Measurements from ENCODE around the gene NDUFB7.
"Not testable (repeated sequence)": the region's sequence is repeated elsewhere in the genome, so short reads cannot be mapped to it uniquely, and the experiment has no call there.

The NDUFB7 gene

GRCh38 chr19:14571695-14572490 is at the start of gene NDUFB7:
NDUFB7 (minus strand) TSS chr19:14572066; CDS start chr19:14572000, 66 bp downstream.
- peak; percentile 80 to 85 for DNase-seq (ENCODE audit: low read depth in 2 of 2)

- DNase-seq (ENCODE audit: low read depth in 2 of 2), result no peak
Measured at GRCh38 chr19:14619404-14619803, 47.5 kb upstream of the NDUFB7 start.

- no peak for DNase-seq (ENCODE audit: low read depth in 2 of 2)
Measured at GRCh38 chr19:14616407-14616806, 44.5 kb upstream of the NDUFB7 start.

- DNase-seq (ENCODE audit: low read depth in 2 of 2), result no peak
Measured at GRCh38 chr19:14615623-14616022, 43.8 kb upstream of the NDUFB7 start.

GRCh38 chr19:14614099-14614412 is 42.2 kb upstream of the NDUFB7 start:
- no peak for DNase-seq (ENCODE audit: low read depth in 2 of 2)

GRCh38 chr19:14613399-14614098 is 41.7 kb upstream of the NDUFB7 start:
- not testable (repeated sequence) for DNase-seq (ENCODE audit: low read depth in 2 of 2)

GRCh38 chr19:14612657-14613056 is 40.8 kb upstream of the NDUFB7 start:
- no peak for DNase-seq (ENCODE audit: low read depth in 2 of 2)

- not testable (repeated sequence) for DNase-seq (ENCODE audit: low read depth in 2 of 2)
Measured at GRCh38 chr19:14612242-14612641, 40.4 kb upstream of the NDUFB7 start.

- DNase-seq (ENCODE audit: low read depth in 2 of 2), result no peak
Measured at GRCh38 chr19:14611051-14611450, 39.2 kb upstream of the NDUFB7 start.

- no peak for DNase-seq (ENCODE audit: low read depth in 2 of 2)
Measured at GRCh38 chr19:14606627-14607026, 34.8 kb upstream of the NDUFB7 start.

GRCh38 chr19:14603990-14604387 is 32.1 kb upstream of the NDUFB7 start:
- DNase-seq (ENCODE audit: low read depth in 2 of 2), result no peak

GRCh38 chr19:14599548-14600147 is 27.8 kb upstream of the NDUFB7 start:
- no peak for DNase-seq (ENCODE audit: low read depth in 2 of 2)

GRCh38 chr19:14595558-14595957 is 23.7 kb upstream of the NDUFB7 start:
- no peak for DNase-seq (ENCODE audit: low read depth in 2 of 2)

- DNase-seq (ENCODE audit: low read depth in 2 of 2), result not testable (repeated sequence)
Measured at GRCh38 chr19:14589433-14589832, 17.6 kb upstream of the NDUFB7 start.

GRCh38 chr19:14585187-14585586 is 13.3 kb upstream of the NDUFB7 start:
- peak in 1 of 2 experiments; percentile 22 for DNase-seq (ENCODE audit: low read depth in 2 of 2)

- not testable (repeated sequence) for DNase-seq (ENCODE audit: low read depth in 2 of 2)
Measured at GRCh38 chr19:14584372-14584771, 12.5 kb upstream of the NDUFB7 start.

GRCh38 chr19:14582894-14583340 is 11.1 kb upstream of the NDUFB7 start, which contains the start of gene CLEC17A:
CLEC17A (plus strand) TSS chr19:14583084; CDS start chr19:14583161, 77 bp downstream.
- no peak for DNase-seq (ENCODE audit: low read depth in 2 of 2)

- DNase-seq (ENCODE audit: low read depth in 2 of 2), result peak; percentile 31 to 64
Measured at GRCh38 chr19:14580623-14581237, 8.9 kb upstream of the NDUFB7 start.

GRCh38 chr19:14577885-14578427 is 6.1 kb upstream of the NDUFB7 start:
- no peak for DNase-seq (ENCODE audit: low read depth in 2 of 2)

- DNase-seq (ENCODE audit: low read depth in 2 of 2), result no peak
Measured at GRCh38 chr19:14577264-14577663, 5.4 kb upstream of the NDUFB7 start.

GRCh38 chr19:14576363-14576762 is 4.5 kb upstream of the NDUFB7 start:
- DNase-seq (ENCODE audit: low read depth in 2 of 2), result no peak

Measured in stimulated activated CD4-positive, alpha-beta T cell treated with anti-CD3 and anti-CD28 coated beads, Interleukin-12 subunit alpha, Interleukin-12 subunit beta, amount 100 ng/mL, for 24 hours (primary cell).